ENCODE data around the gene CPNE5. TPM values are rescaled to one million over a fixed set of nuclear protein-coding genes. Genes with fewer than 3 reads are reported as not detected.

The CPNE5 gene
- total and polyA plus RNA-seq, 4 donors: 0.93 to 5.2 (median 3.8) TPM

GRCh38 chr6:36871686-36872085 lies 32.4 kb upstream of the CPNE5 start:
- no peak for ATAC-seq (ENCODE audit: insufficient read depth, low FRiP score)
- WGBS, 2 donors: 91 to 94% methylated on average over 3 of the region's 3 CpGs
- no peak for TF ChIP-seq CTCF (IDR thresholded peaks at IDR 0.05; ENCODE audit: control extremely low read depth, extremely low read depth)

GRCh38 chr6:36867471-36868224 lies 28.4 kb upstream of the CPNE5 start:
- ATAC-seq (ENCODE audit: insufficient read depth, low FRiP score): no peak

More at GRCh38 chr6:36871686-36872085, 32.4 kb upstream of the CPNE5 start:
- H3K9me3 ChIP-seq (ENCODE audit: control insufficient read depth in 4 of 4, insufficient read depth in 3 of 4, low read length in 3 of 4): no peaks in the 10 kb centered on the region
- no peak overlapping the region for H3K4me3 ChIP-seq
- H3K36me3 ChIP-seq (ENCODE audit: control insufficient read depth in 4 of 4, insufficient read depth in 4 of 4, low read length in 4 of 4): peaks cover 0 to 12% (median 6%) of the 10 kb centered on the region in 4 donors
- peaks cover 2 to 18% (median 9%) of the 10 kb centered on the region in 5 donors for H3K4me1 ChIP-seq (ENCODE audit: control insufficient read depth in 5 of 5, insufficient read depth in 5 of 5, low read length in 5 of 5)
- DNase-seq: no peak
- no peak overlapping the region for H3K9ac ChIP-seq (ENCODE audit: insufficient read depth in 1 of 2, low read length in 2 of 2)
- H3K27me3 ChIP-seq (ENCODE audit: control insufficient read depth in 3 of 3, insufficient read depth in 3 of 3, low read length in 2 of 3): no peaks in the 10 kb centered on the region
- H3K27ac ChIP-seq (ENCODE audit: low read depth in 1 of 2, low read length in 1 of 2): no peak overlapping the region

GRCh38 chr6:36865835-36866234 lies 26.6 kb upstream of the CPNE5 start:
- Histone ChIP-seq H3K4me3 (no peak overlapping the region), H3K27ac (ENCODE audit: low read depth in 1 of 2, low read length in 1 of 2) (no peak overlapping the region), H3K27me3 (ENCODE audit: control insufficient read depth in 3 of 3, insufficient read depth in 3 of 3, low read length in 2 of 3) (no peaks in the 10 kb centered on the region), H3K36me3 (ENCODE audit: control insufficient read depth in 4 of 4, insufficient read depth in 4 of 4, low read length in 4 of 4) (peaks cover 0 to 16% (median 12%) of the 10 kb centered on the region in 4 donors), H3K9me3 (ENCODE audit: control insufficient read depth in 4 of 4, insufficient read depth in 3 of 4, low read length in 3 of 4) (no peaks in the 10 kb centered on the region), H3K4me1 (ENCODE audit: control insufficient read depth in 5 of 5, insufficient read depth in 5 of 5, low read length in 5 of 5) (peaks cover 0 to 13% (median 0%) of the 10 kb centered on the region in 5 donors), H3K9ac (ENCODE audit: insufficient read depth in 1 of 2, low read length in 2 of 2) (no peak overlapping the region)
- ATAC-seq (ENCODE audit: insufficient read depth, low FRiP score): no peak
- DNase-seq: peak in 1 of 3 donors; percentile 48
- TF ChIP-seq CTCF (IDR thresholded peaks at IDR 0.05; ENCODE audit: control extremely low read depth, extremely low read depth): no peak
- 63 to 72% methylated on average over 2 of the region's 2 CpGs for WGBS, 2 donors

More at GRCh38 chr6:36867471-36868224, 28.4 kb upstream of the CPNE5 start:
- H3K27ac ChIP-seq (ENCODE audit: low read depth in 1 of 2, low read length in 1 of 2): peak overlapping the region in 1 of 2 donors; percentile 62
- DNase-seq: no peak
- no peaks in the 10 kb centered on the region for H3K9me3 ChIP-seq (ENCODE audit: control insufficient read depth in 4 of 4, insufficient read depth in 3 of 4, low read length in 3 of 4)
- no peak overlapping the region for H3K9ac ChIP-seq (ENCODE audit: insufficient read depth in 1 of 2, low read length in 2 of 2)
- no peaks in the 10 kb centered on the region for H3K27me3 ChIP-seq (ENCODE audit: control insufficient read depth in 3 of 3, insufficient read depth in 3 of 3, low read length in 2 of 3)
- 80 to 86% methylated on average over 4 of the region's 4 CpGs for WGBS, 2 donors
- H3K36me3 ChIP-seq (ENCODE audit: control insufficient read depth in 4 of 4, insufficient read depth in 4 of 4, low read length in 4 of 4): peaks cover 0 to 20% (median 12%) of the 10 kb centered on the region in 4 donors
- no peak overlapping the region for H3K4me3 ChIP-seq
- peaks cover 0 to 11% (median 0%) of the 10 kb centered on the region in 5 donors for H3K4me1 ChIP-seq (ENCODE audit: control insufficient read depth in 5 of 5, insufficient read depth in 5 of 5, low read length in 5 of 5)
- TF ChIP-seq CTCF (IDR thresholded peaks at IDR 0.05; ENCODE audit: control extremely low read depth, extremely low read depth): no peak

Data from lung (tissue), 12 donors.